GM18858 (cell line): ENCODE results near the gene UQCRQ.

Source experiments
- ATAC-seq: cut with Tn5 transposase; IDR thresholded peaks from one replicate; pipeline ENCODE4 v1.9.1; 2021; ENCODE audit not compliant: unreplicated experiment

UQCRQ gene

DNA sequence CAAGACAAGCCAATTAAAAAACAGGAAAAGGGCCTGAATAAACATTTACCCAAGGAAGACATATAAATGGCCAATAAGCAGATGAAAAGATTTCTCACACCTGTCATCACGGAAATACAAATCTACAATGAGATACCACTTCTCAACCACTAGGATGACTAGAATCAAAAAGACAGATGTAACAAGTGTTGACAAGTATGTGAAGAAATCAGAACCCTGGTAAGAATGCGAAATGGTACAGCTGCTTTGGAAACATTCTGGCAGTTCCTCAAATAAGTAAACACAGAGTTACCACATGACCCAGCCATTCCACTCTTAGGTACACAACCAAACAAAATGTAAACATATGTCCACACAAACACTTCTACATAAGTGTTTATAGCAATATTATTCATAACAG is 39.5 kb downstream of the UQCRQ start:
- ATAC-seq = no peak

DNA sequence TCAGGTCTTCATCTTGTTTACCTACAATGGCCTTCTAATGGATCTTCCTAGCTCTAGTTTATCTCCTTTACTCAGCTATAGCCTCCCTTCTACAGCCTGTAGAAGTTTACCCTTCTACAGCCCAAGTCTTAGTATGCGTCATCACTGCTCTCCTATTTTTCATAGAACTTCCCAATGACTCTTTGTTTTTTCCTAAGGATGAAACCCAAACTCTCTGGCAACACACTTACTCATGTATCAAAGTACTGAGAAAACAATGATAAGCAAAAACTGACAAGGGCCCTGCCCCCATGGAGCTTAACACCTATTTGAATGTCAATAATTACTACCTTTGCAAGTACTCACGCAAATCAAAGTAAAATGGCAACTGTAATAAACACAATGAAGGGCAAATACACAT is 40.7 kb downstream of the UQCRQ start:
- no peak for ATAC-seq

DNA sequence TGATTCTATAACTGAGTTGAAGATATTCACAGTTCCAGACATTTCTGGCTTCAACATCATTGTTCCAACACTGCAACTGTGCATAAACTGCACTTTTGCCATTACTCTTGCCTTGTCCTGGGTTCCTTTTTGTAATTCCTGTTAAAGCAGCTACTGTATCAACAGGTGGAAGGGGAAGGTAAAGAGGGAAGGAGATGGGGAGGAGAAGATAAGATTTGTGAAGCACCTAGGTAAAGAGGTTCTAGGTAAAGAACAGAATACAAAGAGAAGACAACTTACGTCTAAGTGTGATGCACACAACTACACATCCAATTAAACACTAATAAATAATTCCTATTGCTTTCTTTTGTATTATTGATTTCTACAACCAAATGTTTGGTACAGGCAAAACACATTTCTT is 43.3 kb downstream of the UQCRQ start:
- no peak for ATAC-seq

DNA sequence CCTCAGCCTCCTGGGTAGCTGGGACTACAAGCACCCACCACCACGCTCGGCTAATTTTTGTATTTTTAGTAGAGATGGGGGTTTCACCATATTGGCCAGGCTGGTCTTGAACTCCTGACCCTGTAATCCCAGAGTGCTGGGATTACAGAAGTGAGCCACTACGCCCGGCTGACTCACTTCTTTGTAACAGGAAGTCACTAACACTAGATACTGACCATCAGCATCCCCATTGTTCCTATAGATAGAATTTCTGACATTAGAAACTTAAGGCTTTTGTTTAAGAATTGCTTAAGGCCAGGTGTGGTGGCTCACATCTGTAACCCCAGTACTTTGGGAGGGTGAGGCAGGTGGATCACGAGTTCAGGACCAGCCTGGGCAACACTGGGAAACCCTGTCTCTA is 49.2 kb downstream of the UQCRQ start:
- no peak for ATAC-seq

DNA sequence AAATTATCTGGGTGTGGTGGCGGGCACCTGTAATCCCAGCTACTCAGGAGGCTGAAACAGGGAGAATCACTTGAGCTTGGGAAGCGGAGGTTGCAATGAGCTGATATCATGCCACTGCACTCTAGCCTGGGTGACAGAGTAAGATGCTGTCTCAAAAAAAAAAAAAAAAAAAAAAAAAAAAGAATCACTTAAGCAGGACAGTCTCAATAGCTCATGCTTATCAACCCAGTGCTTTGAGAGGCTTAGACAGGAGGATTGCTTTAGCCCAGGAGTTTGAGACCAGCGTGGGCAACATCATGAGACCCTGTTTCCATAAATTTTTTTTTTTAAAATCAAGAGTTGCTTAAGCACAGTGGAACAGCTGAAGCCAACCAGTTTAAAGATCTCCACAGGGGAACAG is 49.6 kb downstream of the UQCRQ start:
- ATAC-seq = no peak
